Erythroblast (primary cell): ENCODE results near the gene TRIM6.

Source experiments
- GATA1 ChIP-seq: IDR thresholded peaks from 2 replicates; pipeline ENCODE4 v1.6.1; 2011; ENCODE audit warnings: low read depth, mild to moderate bottlenecking, control low read depth, low read length, moderate library complexity
- POLR2A ChIP-seq: IDR thresholded peaks from 2 replicates; pipeline ENCODE4 v1.6.1; 2011; ENCODE audit warnings: mild to moderate bottlenecking, low read length

GRCh38 chr11:5550440-5551095, 45.9 kb upstream of the TRIM6 start:
- no peak for TF ChIP-seq POLR2A
- no peak for TF ChIP-seq GATA1
